Measurements from ENCODE around the gene CD1B. TPM values are rescaled to one million over a fixed set of nuclear protein-coding genes. Genes with fewer than 3 reads are reported as not detected.
"Not testable (repeated sequence)": the region's sequence is repeated elsewhere in the genome, so short reads cannot be mapped to it uniquely, and the experiment has no call there.

The CD1B gene
- total and polyA plus RNA-seq, 8 donors: 0.12 to 0.41 TPM; not detected in 6

DNA sequence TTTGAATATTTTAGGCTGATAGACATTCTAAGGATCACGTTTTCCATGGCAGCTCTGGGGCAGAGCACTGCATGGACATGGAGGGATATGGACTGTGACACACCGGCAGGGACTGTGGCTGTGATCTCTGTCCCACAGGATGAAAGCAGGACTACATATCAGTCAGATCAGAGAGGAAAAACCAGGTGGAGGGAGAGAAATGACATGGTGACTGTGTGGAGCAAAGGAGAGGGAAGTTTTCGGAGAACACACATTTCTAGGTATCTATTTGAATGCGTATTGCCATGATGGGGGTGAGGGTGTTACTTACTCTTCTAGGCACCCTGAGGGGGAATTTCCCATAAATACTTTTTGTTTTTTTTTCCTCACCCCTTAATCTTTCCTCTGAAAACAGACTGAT is 44.8 kb downstream of the CD1B start:
- H3K36me3 ChIP-seq: no peaks in the 10 kb centered on the region
- H3K4me3 ChIP-seq: no peak overlapping the region
- peaks cover 0 to 49% of the 10 kb centered on the region in 2 donors for H3K4me1 ChIP-seq
- no peaks in the 10 kb centered on the region for H3K27me3 ChIP-seq
- TF ChIP-seq, protein P1, sequence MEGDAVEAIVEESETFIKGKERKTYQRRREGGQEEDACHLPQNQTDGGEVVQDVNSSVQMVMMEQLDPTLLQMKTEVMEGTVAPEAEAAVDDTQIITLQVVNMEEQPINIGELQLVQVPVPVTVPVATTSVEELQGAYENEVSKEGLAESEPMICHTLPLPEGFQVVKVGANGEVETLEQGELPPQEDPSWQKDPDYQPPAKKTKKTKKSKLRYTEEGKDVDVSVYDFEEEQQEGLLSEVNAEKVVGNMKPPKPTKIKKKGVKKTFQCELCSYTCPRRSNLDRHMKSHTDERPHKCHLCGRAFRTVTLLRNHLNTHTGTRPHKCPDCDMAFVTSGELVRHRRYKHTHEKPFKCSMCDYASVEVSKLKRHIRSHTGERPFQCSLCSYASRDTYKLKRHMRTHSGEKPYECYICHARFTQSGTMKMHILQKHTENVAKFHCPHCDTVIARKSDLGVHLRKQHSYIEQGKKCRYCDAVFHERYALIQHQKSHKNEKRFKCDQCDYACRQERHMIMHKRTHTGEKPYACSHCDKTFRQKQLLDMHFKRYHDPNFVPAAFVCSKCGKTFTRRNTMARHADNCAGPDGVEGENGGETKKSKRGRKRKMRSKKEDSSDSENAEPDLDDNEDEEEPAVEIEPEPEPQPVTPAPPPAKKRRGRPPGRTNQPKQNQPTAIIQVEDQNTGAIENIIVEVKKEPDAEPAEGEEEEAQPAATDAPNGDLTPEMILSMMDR (IDR thresholded peaks at IDR 0.05): no peak
- no peaks in the 10 kb centered on the region for H3K9me3 ChIP-seq
- H3K27ac ChIP-seq: peak overlapping the region in 1 of 2 donors; percentile 69
- intact Hi-C loops (cut with DNase I): no loop called here
- no peak for DNase-seq
- ATAC-seq: no peak

DNA sequence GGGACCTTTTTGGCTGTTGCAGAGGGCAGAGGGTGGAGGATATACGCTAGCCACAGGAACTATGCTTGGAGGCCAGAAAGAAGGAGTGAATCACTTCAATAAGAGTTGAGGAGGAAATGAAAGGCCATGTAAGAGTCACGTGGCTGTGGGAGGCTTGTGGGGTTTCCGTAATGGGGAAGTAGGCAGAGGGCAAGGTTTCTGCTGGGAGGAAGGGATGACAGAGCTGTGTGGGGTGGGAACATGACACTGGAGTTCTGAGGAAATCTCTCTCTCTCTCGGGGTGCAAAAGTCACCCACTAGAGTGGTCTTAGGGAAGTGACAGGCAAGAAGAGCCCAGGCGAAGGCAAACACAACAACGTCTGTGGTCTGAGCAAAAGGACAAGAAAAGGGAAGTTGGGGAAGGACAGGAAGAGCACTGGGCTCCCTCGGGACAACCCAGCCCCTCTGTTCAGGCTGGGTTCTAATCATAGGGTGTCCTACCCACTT is 45.5 kb downstream of the CD1B start:
- DNase-seq: peak in 2 of 4 donors; percentile 6 to 77

DNA sequence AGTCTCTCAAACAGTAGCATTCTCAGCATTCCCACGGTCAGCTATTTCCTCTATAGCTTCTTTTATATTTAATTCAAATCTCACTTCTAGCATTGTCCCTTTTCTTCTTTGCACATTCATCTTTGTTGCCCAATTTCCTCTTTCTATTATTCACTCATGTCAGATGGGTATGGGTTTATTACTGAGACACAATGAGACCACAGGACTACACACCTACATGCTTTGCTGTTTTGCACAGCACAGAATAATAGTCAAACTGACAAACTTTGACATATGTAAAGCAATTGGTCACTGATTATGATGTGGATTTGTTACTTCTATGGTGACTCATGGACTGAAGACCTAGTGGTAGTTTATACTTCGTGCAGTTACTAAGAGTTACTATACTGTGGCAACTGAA is 47.4 kb downstream of the CD1B start:
- Histone ChIP-seq H3K9me3 (peaks cover 0 to 9% of the 10 kb centered on the region in 2 donors), H3K36me3 (no peaks in the 10 kb centered on the region), H3K4me1 (peaks cover 0 to 34% of the 10 kb centered on the region in 2 donors), H3K4me3 (no peak overlapping the region), H3K27me3 (no peaks in the 10 kb centered on the region), H3K27ac (peak overlapping the region in 1 of 2 donors; percentile 7)
- DNase-seq (no peak), ATAC-seq (no peak)
- TF ChIP-seq, protein P1 (IDR thresholded peaks at IDR 0.05): no peak
- intact Hi-C loops (cut with DNase I): no loop called here

More for the DNA sequence above, 45.5 kb downstream of the CD1B start:
- Histone ChIP-seq H3K9me3 (no peaks in the 10 kb centered on the region), H3K36me3 (no peaks in the 10 kb centered on the region), H3K27ac (peak overlapping the region in 1 of 2 donors; percentile 69), H3K4me3 (no peak overlapping the region), H3K27me3 (no peaks in the 10 kb centered on the region), H3K4me1 (peaks cover 0 to 49% of the 10 kb centered on the region in 2 donors)
- intact Hi-C loops (cut with DNase I): no loop called here
- TF ChIP-seq, protein P1 (IDR thresholded peaks at IDR 0.05): no peak
- ATAC-seq: peak; percentile 89

DNA sequence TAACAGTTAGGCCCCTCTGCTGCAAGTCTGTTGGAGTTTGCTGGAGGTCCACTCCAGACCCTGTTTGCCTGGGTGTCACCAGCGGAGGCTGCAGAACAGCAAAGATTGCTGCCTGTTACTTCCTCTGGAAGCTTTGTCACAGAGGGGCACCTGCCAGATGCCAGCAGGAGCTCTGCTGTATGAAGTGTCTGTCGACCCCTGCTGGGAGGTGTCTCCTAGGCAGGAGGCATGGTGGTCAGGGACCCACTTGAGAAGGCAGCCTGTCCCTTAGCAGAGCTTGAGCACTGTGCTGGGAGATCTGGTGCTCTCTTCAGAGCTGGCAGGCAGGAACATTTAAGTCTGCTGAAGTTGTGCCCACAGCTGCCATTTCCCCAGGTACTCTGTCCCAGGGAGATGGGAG is 48.9 kb downstream of the CD1B start:
- H3K27ac ChIP-seq; H3K9me3 ChIP-seq; H3K27me3 ChIP-seq; intact Hi-C loops (cut with DNase I); H3K4me3 ChIP-seq; H3K36me3 ChIP-seq; DNase-seq; ATAC-seq: not testable (repeated sequence)
- peaks cover 0 to 30% of the 10 kb centered on the region in 2 donors for H3K4me1 ChIP-seq

Other genes with a start within 250 kb of the CD1B start
- gene CD1D, start 150.6 kb downstream of the CD1B start, total RNA-seq: 1 to 10 TPM; 1.9 to 3.6 TPM
- gene CD1D, start 150.6 kb downstream of the CD1B start, polyA plus RNA-seq (ENCODE audit: insufficient read length in 6 of 6): 1 to 10 TPM; 1.5 to 2.1 (median 1.7) TPM
- under 1 TPM in 1 of 2 donors, not detected in 1; 0.67 TPM for gene CD1A, start 77.1 kb downstream of the CD1B start, total RNA-seq
- under 1 TPM in 1 of 6 donors, not detected in 5; 0.07 TPM for gene CD1A, start 77.1 kb downstream of the CD1B start, polyA plus RNA-seq (ENCODE audit: insufficient read length in 6 of 6)
- 1 to 10 TPM in 1 of 2 donors, under 1 TPM in 1; 0.76 to 1.9 TPM for gene CD1C, start 41.6 kb downstream of the CD1B start, total RNA-seq
- 1 to 10 TPM; 1.5 to 2.8 (median 1.9) TPM for gene CD1C, start 41.6 kb downstream of the CD1B start, polyA plus RNA-seq (ENCODE audit: insufficient read length in 6 of 6)
- under 1 TPM; 0.16 to 0.47 TPM for gene CD1E, start 22.4 kb upstream of the CD1B start, total RNA-seq
- gene CD1E, start 22.4 kb upstream of the CD1B start, polyA plus RNA-seq (ENCODE audit: insufficient read length in 6 of 6): under 1 TPM in 4 of 6 donors, not detected in 2; 0.17 to 0.36 (median 0.24) TPM
- not detected for gene OR10T2, start 67.9 kb upstream of the CD1B start, total RNA-seq
- gene OR10T2, start 67.9 kb upstream of the CD1B start, polyA plus RNA-seq (ENCODE audit: insufficient read length in 6 of 6): not detected
- gene OR10K2, start 94.7 kb upstream of the CD1B start, total RNA-seq: not detected
- under 1 TPM in 1 of 6 donors, not detected in 5; 0.09 TPM for gene OR10K2, start 94.7 kb upstream of the CD1B start, polyA plus RNA-seq (ENCODE audit: insufficient read length in 6 of 6)
- not detected for gene OR10K1, start 130.3 kb upstream of the CD1B start, total RNA-seq
- gene OR10K1, start 130.3 kb upstream of the CD1B start, polyA plus RNA-seq (ENCODE audit: insufficient read length in 6 of 6): under 1 TPM in 2 of 6 donors, not detected in 4; 0.04 to 0.06 TPM
- gene OR10R2, start 140.7 kb upstream of the CD1B start, total RNA-seq: not detected
- gene OR10R2, start 140.7 kb upstream of the CD1B start, polyA plus RNA-seq (ENCODE audit: insufficient read length in 6 of 6): not detected
- not detected for gene OR6Y1, start 222.9 kb upstream of the CD1B start, total RNA-seq
- gene OR6Y1, start 222.9 kb upstream of the CD1B start, polyA plus RNA-seq (ENCODE audit: insufficient read length in 6 of 6): not detected
- not detected for gene OR6P1, start 239.0 kb upstream of the CD1B start, total RNA-seq
- not detected for gene OR6P1, start 239.0 kb upstream of the CD1B start, polyA plus RNA-seq (ENCODE audit: insufficient read length in 6 of 6)
- gene OR10X1, start 248.4 kb upstream of the CD1B start, total RNA-seq: not detected
- gene OR10X1, start 248.4 kb upstream of the CD1B start, polyA plus RNA-seq (ENCODE audit: insufficient read length in 6 of 6): not detected

Measured in left lung (tissue), 10 donors.